ENCODE data around the gene CLIP1.

Gene CLIP1

DNA sequence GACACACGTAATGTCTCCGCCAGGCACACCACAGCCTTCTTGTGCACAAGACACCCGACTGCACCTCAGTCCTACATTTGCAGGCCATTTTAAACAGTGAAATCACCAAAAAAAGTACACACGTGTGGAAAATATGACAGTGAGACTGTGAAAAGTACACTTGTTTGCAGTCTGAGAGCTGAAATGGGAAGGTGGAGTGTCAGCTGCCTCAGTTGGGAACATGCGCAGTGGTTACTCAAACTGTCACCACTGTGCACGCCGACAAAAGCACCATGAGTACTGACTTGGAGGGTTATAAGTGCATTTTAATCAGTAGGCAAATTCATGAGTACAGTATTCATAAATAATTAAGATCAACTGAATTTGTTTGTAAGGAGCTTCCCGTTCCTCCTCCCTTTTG lies 171.9 kb downstream of the CLIP1 start:
- no peak for DNase-seq (ENCODE audit: low read depth in 2 of 2)

- no peak for DNase-seq (ENCODE audit: low read depth in 2 of 2)
Observed at GRCh38 chr12:122250047-122250446, 172.4 kb downstream of the CLIP1 start.

DNA sequence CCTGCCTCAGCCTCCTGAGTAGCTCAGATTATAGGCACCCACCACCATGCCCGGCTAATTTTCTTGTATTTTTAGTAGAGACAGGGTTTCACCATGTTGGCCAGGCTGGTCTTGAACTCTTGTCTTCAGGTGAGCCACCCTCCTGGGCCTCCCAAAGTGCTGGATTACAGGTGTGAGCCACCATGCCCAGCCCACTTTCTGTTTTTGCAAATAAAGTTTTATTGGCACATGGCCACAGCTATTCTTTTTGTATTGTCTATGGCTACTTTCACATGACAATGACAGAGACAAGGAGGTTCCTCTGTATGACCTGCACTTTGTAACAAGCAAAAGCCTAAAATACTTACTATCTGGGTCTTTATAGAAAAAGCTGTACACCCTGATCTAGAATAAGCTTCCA lies 176.9 kb downstream of the CLIP1 start:
- no peak for DNase-seq (ENCODE audit: low read depth in 2 of 2)

DNA sequence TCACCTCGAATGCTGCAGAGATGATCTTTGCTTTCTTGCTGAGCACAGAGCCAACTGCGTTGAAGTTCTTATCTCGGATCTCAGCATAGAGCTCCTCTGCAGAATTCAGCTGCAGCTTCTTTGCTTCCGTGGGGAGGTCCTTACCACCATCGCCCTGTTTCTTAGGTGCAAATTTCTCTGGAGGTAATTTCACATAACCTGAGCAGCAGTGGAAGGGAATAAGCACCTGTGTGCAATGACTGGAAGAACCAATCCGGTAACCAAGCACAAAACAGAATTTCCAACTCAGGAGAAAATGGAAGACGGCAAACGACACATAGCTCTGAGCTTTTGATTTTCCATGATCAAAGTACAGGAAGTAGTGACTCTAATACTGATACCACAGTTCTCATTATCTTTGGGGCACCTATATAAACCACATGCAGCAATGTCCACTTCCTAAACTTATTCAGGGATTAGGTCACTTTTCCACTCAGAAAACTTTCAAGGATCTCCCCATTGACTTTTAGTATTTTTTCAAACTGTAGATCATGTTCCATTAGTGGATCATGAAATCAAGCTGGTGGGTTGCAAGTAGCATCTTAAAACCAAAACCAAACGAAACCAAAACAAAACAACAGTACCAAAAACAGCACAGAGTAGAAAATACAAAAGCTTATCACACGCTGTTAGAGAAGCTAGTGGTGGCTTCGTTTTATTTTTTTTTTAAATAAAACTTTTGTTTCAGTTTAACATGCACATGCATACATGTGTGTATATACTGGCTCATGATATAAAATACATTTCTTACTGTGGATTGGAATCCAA lies 177.7 kb downstream of the CLIP1 start:
- no peak for DNase-seq (ENCODE audit: low read depth in 2 of 2)

- no peak for DNase-seq (ENCODE audit: low read depth in 2 of 2)
Observed at GRCh38 chr12:122243965-122244364, 178.5 kb downstream of the CLIP1 start.

GRCh38 chr12:122238861-122239260 lies 183.6 kb downstream of the CLIP1 start:
- DNase-seq (ENCODE audit: low read depth in 2 of 2): no peak

GRCh38 chr12:122235741-122236140 lies 186.7 kb downstream of the CLIP1 start:
- no peak for DNase-seq (ENCODE audit: low read depth in 2 of 2)

- DNase-seq (ENCODE audit: low read depth in 2 of 2): no peak
Observed at GRCh38 chr12:122232691-122233090, 189.8 kb downstream of the CLIP1 start.

DNA sequence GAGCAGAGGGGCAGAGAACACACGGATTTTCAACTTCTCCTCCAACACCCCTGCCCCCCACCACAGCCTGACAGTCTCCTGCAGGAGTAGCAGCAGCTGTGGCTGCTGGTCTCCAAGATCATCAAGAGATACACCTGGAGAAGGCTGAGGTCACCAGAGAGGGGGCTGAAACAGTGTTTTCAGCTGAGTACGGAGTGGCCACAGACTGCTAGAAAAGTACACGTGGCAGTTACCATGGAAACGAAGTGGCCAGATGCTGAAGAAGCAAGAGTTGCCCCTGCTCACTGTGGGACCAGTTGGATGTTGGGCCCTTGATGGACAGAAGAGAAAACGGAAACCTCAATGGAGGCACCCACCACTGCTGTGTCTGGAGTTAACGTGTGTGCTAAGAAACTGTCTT lies 191.7 kb downstream of the CLIP1 start:
- DNase-seq (ENCODE audit: low read depth in 2 of 2): no peak

- no peak for DNase-seq (ENCODE audit: low read depth in 2 of 2)
Observed at GRCh38 chr12:122228092-122228491, 194.4 kb downstream of the CLIP1 start.

- DNase-seq (ENCODE audit: low read depth in 2 of 2): peak; percentile 35 to 43
Observed at GRCh38 chr12:122227341-122227740, 195.1 kb downstream of the CLIP1 start.

GRCh38 chr12:122226366-122227125 lies 195.9 kb downstream of the CLIP1 start:
- DNase-seq (ENCODE audit: low read depth in 2 of 2): no peak

DNA sequence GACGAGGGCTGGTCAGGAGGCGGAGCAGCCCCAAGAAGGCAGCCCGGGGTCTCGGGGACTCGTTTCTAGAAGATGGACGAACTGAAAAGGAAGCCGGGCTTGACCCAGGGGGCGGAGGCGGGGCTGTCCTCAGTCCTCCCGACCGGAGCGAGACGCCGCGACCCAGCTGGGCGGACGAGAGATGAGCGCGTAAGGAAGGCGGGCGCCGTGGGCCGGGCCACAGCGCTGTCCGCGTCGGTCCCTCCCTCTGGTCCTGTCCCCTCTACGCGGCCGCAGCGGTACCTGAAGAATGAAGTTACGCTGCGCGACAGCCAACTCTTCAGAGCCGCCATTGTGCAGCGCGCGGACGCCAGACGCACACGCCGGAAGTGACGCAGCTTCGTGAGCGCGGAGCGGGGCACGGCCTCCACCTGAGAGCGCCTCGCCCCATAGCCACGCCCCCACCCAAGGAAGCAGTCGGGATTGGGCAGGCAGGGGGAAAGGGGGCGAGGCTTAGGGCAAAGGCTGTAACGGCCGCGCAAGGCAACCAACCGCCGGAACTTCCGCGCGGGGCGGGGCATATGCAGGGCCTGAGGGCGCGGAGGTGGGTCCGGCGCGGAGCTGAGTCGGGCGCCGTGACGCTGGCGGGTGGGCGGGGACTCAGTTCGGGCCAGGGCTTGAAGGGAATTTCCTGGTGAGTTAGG lies 196.6 kb downstream of the CLIP1 start, which contains the start of gene DIABLO:
Gene DIABLO, minus strand, starts transcription at position 370 of the 683 bp plus-strand sequence. Its CDS starts 38 bp downstream, at position 332.
- peak; percentile 100 for DNase-seq (ENCODE audit: low read depth in 2 of 2)
